ENCODE results near the gene SIT1.
A peak's percentile ranks its signal among the peaks of the same experiment; 100 is the strongest.
"Not testable (repeated sequence)": the region's sequence is repeated elsewhere in the genome, so short reads cannot be mapped to it uniquely, and the experiment has no call there.

SIT1 gene

DNA sequence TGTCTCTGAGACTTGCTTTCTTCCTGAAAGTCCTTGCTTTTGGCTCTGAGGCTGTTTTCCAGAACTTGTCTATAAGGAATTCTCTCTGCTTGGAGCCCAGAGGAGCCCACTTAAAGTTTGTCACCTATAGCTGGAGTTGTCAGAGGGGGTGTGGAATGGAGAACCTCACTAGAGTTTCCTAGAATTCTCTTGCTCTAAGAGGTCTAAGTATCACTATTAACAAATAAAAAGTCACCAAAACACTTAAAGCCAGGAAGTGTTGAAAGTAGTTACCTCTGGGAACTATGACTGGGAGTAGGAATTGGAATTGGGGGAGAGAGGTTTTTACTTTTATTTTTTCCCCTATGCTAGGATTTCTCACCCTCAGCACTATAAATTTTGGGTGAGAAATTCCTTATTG is 15.0 kb downstream of the SIT1 start:
- DNase-seq: no peak

- no peak for DNase-seq
Observed at GRCh38 chr9:35629597-35629996, 21.1 kb downstream of the SIT1 start.

GRCh38 chr9:35628389-35628991 is 22.2 kb downstream of the SIT1 start:
- DNase-seq: no peak

DNA sequence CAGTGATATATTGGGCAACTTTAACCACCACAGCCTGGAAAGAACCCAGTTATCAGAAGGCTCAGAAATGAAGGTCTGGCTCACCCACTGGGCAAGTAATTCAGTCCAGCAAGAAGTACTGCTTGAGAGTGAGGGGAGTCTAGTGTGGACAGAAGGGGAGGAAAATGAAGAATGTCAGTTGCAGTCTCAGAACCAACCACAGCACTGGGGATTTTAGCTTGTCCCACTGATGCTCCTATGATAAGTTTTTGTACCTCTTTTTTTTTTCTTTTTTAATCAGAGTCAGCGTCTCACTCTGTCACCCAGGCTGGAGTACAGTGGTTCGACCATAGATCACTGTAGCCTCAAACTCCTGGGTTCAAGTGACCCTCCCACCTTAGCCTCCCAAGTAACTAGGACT is 23.2 kb downstream of the SIT1 start:
- DNase-seq: no peak

- DNase-seq: peak in 1 of 2 donors; percentile 64
Observed at GRCh38 chr9:35619800-35620158, 31.0 kb downstream of the SIT1 start.

GRCh38 chr9:35618854-35619799 is 31.6 kb downstream of the SIT1 start:
- DNase-seq: peak; percentile 65 to 75

- DNase-seq: peak in 1 of 2 donors; percentile 44
Observed at GRCh38 chr9:35618325-35618727, 32.4 kb downstream of the SIT1 start, which contains the start of gene CD72. Gene CD72 (minus strand): TSS chr9:35618413. CDS start chr9:35618303, 110 bp downstream.

DNA sequence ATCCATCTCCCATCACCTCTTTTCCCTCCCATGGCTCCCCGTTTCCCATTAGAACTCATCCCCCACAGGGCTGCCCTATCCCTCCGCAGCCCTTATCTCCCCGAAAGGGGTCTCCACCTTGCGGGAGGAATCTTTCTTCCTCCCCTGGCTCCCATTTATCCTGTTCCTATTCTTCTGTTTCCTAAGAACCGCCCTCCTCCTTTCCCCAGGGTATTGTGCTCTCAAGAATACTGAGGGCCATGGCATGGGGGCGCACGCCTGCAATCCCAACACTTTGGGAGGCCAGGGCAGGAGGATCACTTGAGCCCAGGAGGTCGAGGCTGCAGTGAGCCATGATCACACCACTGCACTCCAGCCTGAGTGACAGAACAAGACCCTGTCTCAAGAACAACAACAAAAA is 33.2 kb downstream of the SIT1 start:
- DNase-seq: no peak

DNA sequence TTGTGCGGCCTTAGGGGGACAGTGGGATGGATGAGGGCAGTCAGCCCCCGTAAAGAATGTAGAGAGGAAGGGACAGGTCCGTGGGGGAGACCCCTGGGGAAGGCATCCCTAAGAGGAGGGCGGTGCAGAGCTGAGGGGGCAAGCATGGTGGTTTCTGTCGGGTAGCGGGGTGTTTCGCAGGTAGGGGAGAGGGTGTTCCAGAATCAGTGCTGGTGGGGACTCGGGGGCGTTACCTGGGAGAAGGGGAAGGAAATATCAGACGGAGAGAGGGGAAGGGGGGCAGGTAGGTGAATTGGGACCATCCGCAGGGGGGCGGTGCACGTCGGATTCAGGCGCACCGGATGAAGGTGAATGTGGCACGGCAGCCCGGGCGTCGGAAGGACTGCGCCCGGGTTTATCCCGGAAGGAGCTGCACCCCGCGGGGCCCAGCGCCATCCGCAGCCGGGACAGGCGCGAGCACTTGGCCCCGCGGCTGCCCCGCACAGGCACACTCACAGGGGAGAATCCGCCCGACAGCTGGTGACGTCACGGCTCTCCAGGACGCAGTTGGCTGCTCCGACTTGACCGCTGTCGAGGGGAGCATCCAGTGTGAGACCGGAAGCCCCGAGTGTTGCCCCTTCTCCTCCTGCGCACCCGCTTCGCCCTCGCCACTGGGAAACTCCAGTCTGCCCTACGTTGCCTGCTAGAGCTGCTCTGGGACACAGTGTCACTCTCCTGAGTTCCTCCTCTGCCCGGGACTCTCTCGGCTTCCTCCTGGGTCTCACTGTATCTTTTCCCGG is 33.9 kb downstream of the SIT1 start:
- peak; percentile 82 to 88 for DNase-seq

DNA sequence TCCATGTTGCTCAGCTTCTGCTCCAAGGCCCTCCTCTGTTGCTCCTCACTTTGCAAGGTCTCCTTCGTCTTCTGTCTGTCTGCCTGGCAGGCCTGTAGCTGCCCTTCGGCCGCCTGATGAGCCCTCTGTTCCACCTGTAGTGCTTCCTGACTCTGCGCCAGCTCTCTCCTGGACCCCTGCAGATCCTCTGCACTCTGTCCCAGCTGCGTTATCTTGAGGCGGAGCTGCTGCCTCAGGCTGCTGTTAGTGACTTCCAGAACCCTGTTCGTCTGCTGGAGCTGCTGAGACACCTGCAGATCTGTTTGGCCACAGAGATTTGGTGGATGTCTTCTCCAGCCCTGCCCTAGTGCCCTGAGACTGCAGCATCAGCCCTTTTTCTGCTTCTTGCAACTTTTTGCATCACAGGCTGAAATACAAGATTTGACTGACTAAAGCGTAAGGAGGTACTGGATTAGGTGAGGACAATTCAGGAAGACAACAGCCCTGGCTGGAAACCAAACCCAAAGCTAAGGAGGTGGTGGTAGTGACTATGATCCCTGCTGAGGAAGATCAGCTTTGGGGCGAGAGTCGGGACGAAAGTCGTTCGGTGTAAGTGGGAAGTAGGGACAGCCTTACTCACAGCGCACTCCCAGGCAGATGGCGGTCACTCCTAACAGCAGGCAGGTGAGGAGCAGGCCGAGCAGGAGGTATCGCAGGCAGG is 34.6 kb downstream of the SIT1 start:
- DNase-seq: no peak

DNA sequence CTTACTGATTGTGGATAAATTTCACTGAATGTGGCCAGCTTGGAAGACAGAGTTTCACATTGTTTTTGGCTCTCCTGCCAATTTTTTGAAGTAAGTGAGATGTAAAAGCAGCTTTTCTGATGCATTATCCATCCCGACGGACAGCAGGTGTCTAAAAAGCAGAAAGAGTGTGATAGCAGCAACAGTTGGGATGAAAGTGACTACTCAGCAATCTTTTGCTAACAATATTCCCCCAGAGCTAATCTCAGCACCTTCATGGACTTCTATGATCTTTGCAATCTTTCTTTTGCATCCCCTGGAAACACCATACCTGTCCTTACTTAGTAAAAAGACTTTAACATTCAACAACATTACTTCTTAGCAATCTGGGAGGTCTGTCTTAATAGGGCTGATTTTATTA is 37.9 kb downstream of the SIT1 start:
- no peak for DNase-seq

DNA sequence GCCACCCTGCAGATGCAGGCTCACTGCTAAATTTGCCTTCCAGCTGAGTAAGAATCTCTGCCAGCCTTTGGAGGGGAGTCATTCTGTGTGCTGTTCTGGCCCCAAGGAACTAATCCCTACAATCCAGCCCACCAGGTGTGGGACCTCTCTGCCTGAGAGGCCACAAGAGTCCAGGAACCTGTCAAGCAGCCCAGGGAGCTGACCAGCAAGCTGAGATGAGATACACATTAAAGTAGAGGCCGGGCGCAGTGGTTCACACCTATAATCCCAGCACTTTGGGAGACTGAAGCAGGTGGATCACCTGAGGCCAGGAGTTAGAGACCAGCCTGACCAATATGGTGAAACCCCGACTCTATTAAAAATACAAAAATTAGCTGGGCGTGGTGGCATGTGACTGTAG is 38.7 kb downstream of the SIT1 start:
- not testable (repeated sequence) for DNase-seq

DNA sequence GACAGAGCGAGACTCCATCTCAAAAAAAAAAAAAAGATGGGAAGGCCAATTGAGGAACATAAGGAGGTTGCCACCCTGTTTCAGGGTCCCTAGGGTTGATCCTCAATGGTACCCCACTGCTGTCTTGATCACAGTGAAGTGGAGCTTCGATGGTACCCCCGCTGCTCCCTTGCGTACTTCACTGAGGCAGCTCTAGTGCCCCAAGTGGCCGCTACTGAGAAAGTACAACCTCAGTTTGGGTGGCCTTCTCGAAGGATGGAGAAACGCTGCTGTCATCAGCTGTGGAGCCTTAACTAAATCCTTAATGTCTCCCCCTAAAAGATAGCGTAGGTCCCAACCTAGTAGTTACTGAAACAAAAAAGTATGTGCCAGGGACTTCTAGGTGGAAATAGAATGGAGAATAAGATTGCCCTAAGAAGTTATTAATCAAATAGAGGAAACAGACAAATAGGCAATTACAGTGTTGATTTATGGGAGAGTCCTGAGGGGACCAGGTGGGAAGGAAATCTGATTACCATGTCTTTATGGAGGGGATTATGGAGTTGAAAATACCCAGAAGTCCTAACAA is 39.4 kb downstream of the SIT1 start:
- DNase-seq: peak; percentile 68 to 72

GRCh38 chr9:35609820-35610163 is 40.9 kb downstream of the SIT1 start:
- no peak for DNase-seq

- DNase-seq: no peak
Observed at GRCh38 chr9:35609001-35609819, 41.5 kb downstream of the SIT1 start.

DNA sequence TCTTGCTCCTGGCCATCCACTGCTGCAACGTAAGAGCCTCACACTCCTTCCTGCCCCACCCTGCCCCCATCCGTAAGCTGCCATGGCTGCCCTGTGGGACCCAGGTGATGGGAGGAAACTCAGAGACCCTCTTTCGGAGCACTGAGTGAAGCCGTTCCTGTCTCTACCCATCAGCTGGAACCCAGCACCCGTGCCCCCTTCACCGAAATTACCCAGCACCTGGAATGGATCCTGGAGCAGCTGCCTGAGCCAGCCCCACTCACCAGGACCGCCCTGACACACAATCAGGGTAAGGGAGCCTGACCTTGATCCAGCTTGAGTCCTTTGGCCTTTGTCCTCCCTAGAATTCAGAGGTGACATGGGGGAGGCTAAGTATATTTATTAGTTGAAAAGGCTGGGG is 42.5 kb downstream of the SIT1 start:
- DNase-seq: no peak

DNA sequence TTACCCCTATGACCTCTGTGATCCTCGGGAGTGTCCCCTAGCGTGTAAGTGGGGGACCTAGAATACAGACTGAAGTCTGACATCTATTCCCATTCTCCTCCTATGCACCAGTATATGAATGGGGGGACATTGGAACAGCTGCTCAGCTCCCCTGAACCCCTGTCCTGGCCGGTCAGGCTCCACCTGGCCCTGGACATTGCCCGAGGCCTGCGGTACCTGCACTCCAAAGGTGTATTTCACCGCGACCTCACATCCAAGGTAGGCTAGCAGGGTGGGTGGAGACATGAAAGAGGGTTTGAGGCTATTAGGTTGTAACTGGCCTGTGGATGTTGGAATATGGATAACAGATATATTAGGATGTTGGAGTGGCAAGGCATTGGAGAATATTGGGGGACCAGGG is 44.0 kb downstream of the SIT1 start:
- DNase-seq: no peak

DNA sequence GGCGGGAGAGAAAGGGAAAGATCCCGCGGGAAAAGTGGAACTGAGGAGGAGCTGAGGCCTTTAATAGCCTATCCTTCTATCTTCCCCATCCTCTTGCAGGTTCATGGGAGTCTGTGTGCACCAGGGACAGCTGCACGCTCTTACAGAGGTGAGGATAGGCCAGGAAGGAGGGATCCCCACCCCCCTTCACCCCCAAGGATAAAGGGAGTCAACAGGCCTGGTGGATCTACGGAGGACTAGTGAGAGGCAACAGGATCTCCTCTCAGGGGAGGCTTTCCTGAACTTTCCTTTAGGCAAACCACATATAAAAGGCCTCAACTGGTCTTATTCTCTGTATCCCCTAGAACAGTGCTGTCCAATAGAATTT is 44.6 kb downstream of the SIT1 start:
- DNase-seq: no peak

GRCh38 chr9:35605351-35606137 is 45.2 kb downstream of the SIT1 start:
- DNase-seq: peak; percentile 25 to 33

DNA sequence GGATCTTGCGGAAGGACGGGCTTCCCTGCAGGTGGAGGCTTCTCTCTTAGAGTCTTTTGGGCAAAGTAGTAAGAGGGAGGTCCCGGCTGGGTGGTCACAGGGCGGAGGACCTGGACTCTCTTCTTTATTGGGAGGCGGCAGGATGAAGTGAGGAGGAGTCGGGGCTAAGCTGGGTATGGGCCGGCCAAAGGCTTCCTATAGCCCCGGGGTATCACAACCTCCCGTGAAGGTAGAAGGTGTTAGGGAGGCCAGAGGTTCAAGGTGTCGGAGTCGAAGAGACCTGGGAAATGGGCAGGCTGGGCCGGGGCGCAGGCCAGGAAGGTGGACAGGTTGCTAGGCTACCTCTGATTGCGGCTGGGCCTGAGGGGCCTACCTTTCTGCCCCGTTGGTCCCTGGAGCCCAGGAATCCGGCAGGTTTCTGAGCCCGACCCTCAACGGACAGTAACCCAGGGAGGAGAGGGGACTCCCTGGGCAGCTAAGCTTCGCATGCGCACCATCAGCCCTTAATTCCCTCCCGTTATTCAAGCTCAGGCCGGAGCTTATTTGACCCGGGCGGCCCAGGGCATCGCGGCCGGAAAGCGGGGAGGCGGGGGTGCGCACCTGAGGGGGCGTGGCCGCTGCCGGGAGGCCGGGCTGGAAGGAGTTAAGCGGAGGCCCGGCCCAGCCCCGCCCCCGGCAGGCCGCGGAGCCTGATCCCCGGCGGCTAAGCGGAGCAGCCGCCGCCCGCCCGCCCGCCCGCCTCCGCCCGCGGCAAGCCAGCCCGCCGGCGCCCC is 46.0 kb downstream of the SIT1 start, which contains the start of gene TESK1:
TESK1 (plus strand) TSS at position 685 of the 773 bp plus-strand sequence. CDS start 358 bp downstream, outside the sequence.
- DNase-seq: peak; percentile 84 to 85

Measured in CD4-positive, alpha-beta T cell treated with Interleukin-1 beta for 1 hour (primary cell).